ENCODE results near the gene ADISSP. TPM values are rescaled to one million over a fixed set of nuclear protein-coding genes. Genes with fewer than 3 reads are reported as not detected.
"Not testable (repeated sequence)": the region's sequence is repeated elsewhere in the genome, so short reads cannot be mapped to it uniquely, and the experiment has no call there.

ADISSP gene
- total RNA-seq, 1 experiment from 2014 or later, result 95.8 TPM

- no peak for DNase-seq (ENCODE audit: low spot score)
- in situ Hi-C loops (cut with HindIII; ENCODE audit: low sequenced_read_pairs), result no loop called here
These were observed 31.3 kb upstream of the ADISSP start for GRCh38 chr20:3798908-3799248.

DNA sequence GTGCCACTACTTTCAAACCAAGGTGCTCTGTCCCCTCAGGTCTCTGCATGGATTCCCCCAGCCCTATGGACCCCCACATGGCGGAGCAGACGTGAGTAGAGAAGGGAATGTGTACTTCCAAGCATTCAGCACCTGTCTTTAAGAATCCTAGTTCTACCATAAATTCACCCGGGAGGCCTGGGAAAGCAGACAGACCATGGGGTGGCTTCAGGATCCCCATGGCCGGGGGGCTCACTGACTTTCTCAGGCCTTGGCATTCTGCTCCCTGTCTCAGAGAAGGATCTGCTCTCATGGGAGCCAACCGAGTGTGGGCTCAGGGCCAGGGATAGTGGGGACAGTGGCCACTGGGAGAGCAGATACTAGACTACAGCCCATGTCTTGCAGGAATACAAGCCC is 30.8 kb upstream of the ADISSP start:
- in situ Hi-C loops (cut with HindIII; ENCODE audit: low sequenced_read_pairs), result no loop called here
- DNase-seq (ENCODE audit: low spot score), result no peak

- in situ Hi-C loops (cut with HindIII; ENCODE audit: low sequenced_read_pairs), result no loop called here
- DNase-seq (ENCODE audit: low spot score), result no peak
These were observed 30.2 kb upstream of the ADISSP start for GRCh38 chr20:3797592-3798372.

- no peak for DNase-seq (ENCODE audit: low spot score)
- in situ Hi-C loops (cut with HindIII; ENCODE audit: low sequenced_read_pairs), result no loop called here
These were observed 29.6 kb upstream of the ADISSP start for GRCh38 chr20:3797226-3797545.

DNA sequence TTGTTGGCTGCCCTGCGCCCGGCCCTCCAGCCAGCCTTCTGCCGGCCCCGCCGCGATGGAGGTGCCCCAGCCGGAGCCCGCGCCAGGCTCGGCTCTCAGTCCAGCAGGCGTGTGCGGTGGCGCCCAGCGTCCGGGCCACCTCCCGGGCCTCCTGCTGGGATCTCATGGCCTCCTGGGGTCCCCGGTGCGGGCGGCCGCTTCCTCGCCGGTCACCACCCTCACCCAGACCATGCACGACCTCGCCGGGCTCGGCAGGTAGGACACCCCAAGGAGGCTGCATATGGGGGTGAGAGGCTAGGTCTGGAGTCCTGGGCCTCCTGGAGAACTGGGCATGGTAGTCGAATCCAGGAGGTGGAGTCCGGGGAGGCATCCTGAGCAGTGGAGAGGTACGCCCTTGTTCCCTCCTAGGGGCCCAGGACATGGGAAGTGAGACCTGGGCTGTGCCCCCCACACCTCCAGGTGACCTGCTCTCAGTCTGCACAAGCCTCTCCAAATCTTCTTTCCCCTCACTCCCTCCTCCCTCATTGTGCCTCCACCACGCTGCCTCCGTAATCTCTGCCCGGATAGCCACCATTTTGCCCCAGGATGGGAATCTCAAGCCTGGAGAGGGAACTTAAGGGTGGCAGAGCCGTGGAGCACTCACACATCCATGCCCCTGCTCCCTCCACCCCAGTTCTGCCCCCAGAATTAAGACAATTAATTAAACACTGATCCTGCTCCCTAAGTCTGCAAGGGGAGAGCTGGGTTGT is 29.1 kb upstream of the ADISSP start:
- in situ Hi-C loops (cut with HindIII; ENCODE audit: low sequenced_read_pairs), result no loop called here
- no peak for DNase-seq (ENCODE audit: low spot score)

DNA sequence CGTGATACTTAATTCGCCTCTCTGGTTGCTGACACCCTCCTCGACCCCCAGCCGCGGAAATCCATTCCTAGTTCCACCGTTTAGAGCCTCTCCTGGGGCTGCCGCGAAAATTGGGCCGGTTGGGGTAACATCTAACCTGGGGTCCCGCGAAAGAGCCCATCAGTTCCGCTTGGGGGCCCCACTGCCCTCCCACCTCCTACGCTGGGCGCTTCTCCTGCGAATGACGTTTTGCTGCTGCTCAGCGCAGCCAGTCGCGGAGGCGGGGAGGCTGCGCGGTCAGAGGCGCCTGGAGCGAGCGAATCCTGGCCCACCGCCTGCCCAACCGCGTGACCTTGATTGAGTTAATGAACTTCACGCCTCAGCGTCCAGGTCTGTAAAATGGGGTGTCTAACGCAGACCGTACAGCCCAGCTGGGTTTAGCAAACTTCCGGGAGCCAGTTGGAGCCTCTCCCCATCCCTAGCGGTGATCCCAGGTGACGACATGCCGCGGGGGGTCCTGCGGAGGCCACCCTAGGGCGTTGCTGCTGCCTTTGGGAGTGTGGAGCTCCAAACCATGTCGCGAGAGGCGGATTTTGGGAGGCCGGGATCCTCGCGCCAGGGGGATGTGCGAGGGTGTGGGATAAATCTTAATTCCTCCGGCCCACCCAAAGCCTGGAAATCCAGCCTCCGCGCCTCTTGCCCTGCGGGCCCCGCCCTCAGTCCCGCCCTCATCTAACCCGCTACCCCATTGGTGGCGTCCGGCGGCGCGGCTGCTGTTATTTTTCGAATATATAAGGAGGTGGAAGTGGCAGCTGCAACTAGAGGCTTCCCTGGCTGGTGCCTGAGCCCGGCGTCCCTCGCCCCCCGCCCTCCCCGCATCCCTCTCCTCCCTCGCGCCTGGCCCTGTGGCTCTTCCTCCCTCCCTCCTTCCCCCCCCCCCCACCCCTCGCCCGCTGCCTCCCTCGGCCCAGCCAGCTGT is 28.2 kb upstream of the ADISSP start, which contains the start of gene CDC25B:
TSS of gene CDC25B (plus strand) at position 800 of the 958 bp plus-strand sequence. CDS start 222 bp downstream, outside the sequence.
- in situ Hi-C loops (cut with HindIII; ENCODE audit: low sequenced_read_pairs), result no loop called here
- DNase-seq (ENCODE audit: low spot score), result peak; percentile 90

DNA sequence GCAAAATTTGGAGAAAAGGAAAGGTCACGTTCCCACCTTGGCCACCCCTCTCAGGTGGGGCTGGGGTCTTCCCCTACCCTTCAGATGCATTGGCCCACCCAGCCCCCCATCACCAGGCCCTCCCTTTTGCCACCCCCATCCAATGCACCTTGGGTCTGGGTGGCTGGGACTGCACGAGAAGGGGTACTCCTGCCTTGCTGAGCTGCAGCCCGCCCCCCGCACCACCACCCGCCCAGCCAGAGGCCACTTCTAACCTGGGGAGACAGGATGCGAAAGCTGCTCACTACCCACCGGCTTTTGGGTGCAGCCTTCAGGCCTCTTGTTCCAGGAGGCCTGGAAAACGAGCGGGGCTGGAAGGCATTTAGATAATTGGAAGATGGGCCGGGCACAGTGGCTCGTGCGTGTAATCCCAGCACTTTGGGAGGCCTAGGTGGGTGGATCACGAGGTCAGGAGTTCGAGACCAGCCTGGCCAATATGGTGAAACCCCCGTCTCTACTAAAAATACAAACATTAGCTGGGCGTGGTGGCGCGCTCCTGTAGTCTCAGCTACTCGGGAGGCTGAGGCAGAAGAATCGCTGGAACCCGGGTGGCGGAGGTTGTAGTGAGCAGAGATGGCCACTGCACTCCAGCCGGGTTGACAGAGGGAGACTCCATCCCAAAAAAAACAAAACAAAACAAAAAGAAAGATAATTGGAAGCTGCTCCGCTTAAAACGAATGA is 27.3 kb upstream of the ADISSP start:
- DNase-seq (ENCODE audit: low spot score), result no peak
- in situ Hi-C loops (cut with HindIII; ENCODE audit: low sequenced_read_pairs), result no loop called here

DNA sequence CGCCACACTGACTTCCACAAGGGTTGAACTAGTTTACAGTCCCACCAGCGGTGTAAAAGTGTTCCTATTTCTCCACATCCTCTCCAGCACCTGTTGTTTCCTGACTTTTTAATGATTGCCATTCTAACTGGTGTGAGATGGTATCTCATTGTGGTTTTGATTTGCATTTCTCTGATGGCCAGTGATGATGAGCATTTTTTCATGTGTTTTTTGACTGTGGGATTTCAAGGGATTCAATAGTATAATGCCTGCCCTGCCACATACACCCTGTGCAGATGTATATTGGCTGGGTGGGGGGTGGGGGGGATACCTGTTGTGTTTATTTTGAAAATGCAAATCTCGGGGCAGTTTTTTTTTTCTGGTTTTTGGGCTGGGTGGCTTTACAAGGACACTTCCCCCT is 26.6 kb upstream of the ADISSP start:
- DNase-seq (ENCODE audit: low spot score); in situ Hi-C loops (cut with HindIII; ENCODE audit: low sequenced_read_pairs): not testable (repeated sequence)

- in situ Hi-C loops (cut with HindIII; ENCODE audit: low sequenced_read_pairs); DNase-seq (ENCODE audit: low spot score): not testable (repeated sequence)
These were observed 21.6 kb upstream of the ADISSP start for GRCh38 chr20:3789201-3789600.

- in situ Hi-C loops (cut with HindIII; ENCODE audit: low sequenced_read_pairs), result no loop called here
These were observed 21.2 kb upstream of the ADISSP start for GRCh38 chr20:3788685-3789155.

DNA sequence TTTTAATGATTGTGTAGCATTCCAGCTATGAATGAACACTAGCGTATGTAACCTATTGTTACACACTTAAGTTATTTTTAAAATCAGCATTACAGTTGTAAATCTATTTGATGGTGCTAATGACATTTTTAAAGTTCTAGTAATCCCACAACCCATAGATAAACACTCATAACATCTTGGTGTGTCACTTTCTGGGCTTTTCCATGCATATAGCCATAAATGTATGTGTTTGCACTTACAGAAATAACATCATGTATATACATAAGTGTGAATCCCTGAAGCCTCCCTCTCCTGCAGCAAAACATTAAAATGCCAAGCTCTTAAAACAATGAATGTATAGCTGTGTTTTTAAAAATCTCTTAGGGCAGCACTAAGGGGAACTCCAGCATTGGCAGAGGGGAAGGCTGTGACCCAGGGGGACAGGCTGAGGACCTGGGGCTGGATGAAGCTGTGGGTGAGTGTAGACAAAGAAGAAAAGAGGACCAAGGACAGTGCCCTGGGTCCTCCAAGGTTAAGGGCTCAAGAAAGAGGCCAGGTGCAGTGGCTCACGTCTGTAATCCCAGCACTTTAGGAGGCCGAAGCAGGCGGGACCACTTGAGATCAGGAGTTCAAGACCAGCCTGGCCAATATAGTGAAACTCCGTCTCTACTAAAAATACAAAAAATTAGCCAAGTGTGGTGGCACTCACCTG is 19.9 kb upstream of the ADISSP start:
- DNase-seq (ENCODE audit: low spot score), result no peak
- in situ Hi-C loops (cut with HindIII; ENCODE audit: low sequenced_read_pairs), result no loop called here

More at GRCh38 chr20:3788685-3789155, 21.2 kb upstream of the ADISSP start:
- DNase-seq (ENCODE audit: low spot score), result no peak

- in situ Hi-C loops (cut with HindIII; ENCODE audit: low sequenced_read_pairs), result no loop called here
- peak; percentile 83 for DNase-seq (ENCODE audit: low spot score)
These were observed 19.2 kb upstream of the ADISSP start, which contains the start of gene CENPB for GRCh38 chr20:3786665-3787323. Gene CENPB, minus strand, starts transcription at chr20:3786740. Its CDS starts 257 bp downstream, at chr20:3786483.

- DNase-seq (ENCODE audit: low spot score), result no peak
- in situ Hi-C loops (cut with HindIII; ENCODE audit: low sequenced_read_pairs), result no loop called here
These were observed 18.6 kb upstream of the ADISSP start for GRCh38 chr20:3786126-3786484.

DNA sequence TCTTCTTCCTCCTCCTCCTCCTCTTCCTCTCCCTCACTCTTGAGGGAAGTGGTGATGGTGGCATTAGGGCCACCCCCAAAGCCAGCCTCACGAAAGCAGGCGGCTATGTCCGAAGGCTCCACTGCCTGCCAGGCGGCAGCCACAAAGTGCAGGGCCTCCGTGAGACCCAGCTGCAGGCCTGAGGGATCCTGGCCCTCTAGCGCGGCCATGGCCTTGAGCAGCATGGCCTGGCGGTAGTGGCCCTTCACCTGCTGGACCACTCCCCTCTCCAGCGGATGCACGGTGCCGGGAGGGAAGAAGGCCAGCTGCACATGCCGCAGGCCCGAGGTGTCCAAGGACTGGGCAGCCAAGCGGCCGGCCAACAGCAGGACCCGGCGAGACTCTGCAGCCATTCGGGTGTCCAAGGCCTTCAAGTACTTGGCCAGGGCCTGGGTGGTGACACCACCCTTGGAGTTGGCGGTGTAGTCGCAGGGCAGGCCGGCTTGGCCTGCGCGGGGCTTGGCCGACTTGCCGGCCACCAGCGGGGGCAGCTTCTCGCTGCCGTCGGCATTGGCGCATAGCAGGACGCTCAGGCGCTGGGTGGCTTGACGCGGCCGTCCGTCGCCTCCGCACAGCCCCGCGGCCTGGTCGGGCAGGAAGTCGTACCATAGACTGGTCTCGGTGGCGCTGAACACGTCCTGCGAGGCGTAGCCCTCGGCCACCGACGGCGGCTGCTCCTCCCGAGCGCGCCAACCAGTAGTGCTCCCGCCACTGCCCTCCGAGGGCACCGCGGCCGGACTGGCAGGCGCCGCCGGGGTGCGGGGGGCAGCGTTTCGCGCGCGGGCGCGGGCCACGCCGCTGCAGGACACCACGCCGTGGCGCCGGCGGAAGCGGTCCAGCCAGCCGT is 17.9 kb upstream of the ADISSP start:
- in situ Hi-C loops (cut with HindIII; ENCODE audit: low sequenced_read_pairs), result no loop called here
- DNase-seq (ENCODE audit: low spot score), result no peak

GRCh38 chr20:3784863-3785239 is 17.3 kb upstream of the ADISSP start:
- in situ Hi-C loops (cut with HindIII; ENCODE audit: low sequenced_read_pairs), result no loop called here
- no peak for DNase-seq (ENCODE audit: low spot score)

DNA sequence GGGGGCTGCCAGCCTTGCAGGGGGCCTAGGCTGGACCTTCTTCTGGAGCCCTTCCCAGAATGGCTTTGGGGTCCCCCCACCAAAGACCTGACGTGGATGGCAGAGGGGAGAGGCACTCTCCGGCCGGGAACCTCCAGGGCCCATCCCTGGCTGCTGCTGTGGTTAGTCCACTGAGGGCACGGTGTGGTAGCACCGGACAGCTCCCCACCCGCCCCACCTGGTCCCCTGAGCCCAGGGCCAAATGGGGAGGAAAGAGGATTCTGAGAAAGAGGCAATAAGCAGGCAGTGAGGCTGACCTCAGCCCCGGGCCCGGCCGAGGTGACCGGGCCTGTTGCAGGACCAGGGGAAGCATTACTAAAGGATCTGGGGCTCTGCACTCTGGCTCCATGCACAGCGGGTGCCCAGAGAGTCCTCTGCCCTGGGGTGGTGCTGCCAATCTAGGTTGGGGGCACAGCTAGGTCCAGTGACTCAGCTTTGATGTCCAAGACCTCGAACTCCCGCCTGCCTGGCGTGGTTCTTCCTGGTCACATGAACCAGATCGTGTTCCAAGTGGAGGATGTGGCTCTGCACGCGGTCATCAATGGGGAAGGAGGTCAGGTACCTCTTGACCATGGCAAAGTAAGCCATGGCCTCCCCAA is 16.8 kb upstream of the ADISSP start:
- DNase-seq (ENCODE audit: low spot score), result no peak
- in situ Hi-C loops (cut with HindIII; ENCODE audit: low sequenced_read_pairs), result no loop called here

Data from G401 (cell line).